Panc1 (cell line): ENCODE data around the gene SLIT3.

Experiments used
- CTCF ChIP-seq: fragments of 450-650 bp; IDR thresholded peaks from 2 replicates; pipeline ENCODE4 v1.5.1; 2017; ENCODE audit warnings: mild to moderate bottlenecking
- SIN3A ChIP-seq: IDR thresholded peaks from 2 replicates; pipeline ENCODE4 v1.6.1; 2012; ENCODE audit warnings: low read depth, mild to moderate bottlenecking, low read length, moderate library complexity, borderline replicate concordance; ENCODE audit not compliant: insufficient read depth

GRCh38 chr5:169268019-169268418 is 32.9 kb downstream of the SLIT3 start:
- no peak for TF ChIP-seq SIN3A
- no peak for TF ChIP-seq CTCF
